GM12873 (cell line): ENCODE measurements around the gene ARHGEF33.

ENCODE experiments used
- CTCF ChIP-seq: IDR thresholded peaks from 2 replicates; pipeline ENCODE4 v1.5.1; 2012; ENCODE audit warnings: low read depth, mild to moderate bottlenecking, moderate library complexity, low read length, control low read depth; ENCODE audit not compliant: insufficient read depth; ENCODE audit errors: missing control alignments

ARHGEF33 gene

DNA sequence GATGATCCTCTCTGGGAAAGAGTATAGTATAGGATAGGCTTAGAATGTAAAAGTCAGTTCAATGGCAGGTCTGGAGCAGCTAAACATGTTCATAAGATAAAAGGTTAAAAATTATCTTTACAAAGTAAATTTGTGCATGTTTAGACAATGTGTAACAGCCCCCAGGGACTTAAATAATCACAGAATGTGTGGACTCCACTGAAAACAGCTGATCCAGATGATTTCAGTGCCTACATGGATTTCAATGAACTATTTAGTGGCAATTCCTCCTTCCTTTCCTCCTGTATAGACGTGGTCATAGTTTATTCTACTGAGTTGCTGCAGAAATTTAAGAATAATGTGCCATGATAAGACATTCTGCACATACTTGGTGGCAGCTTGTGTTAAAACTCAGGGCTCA lies 42.9 kb downstream of the ARHGEF33 start:
- no peak for TF ChIP-seq CTCF

- TF ChIP-seq CTCF, result no peak
Measured at GRCh38 chr2:38933653-38934052, 44.0 kb downstream of the ARHGEF33 start.

- no peak for TF ChIP-seq CTCF
Measured at GRCh38 chr2:38934742-38935141, 45.1 kb downstream of the ARHGEF33 start.

DNA sequence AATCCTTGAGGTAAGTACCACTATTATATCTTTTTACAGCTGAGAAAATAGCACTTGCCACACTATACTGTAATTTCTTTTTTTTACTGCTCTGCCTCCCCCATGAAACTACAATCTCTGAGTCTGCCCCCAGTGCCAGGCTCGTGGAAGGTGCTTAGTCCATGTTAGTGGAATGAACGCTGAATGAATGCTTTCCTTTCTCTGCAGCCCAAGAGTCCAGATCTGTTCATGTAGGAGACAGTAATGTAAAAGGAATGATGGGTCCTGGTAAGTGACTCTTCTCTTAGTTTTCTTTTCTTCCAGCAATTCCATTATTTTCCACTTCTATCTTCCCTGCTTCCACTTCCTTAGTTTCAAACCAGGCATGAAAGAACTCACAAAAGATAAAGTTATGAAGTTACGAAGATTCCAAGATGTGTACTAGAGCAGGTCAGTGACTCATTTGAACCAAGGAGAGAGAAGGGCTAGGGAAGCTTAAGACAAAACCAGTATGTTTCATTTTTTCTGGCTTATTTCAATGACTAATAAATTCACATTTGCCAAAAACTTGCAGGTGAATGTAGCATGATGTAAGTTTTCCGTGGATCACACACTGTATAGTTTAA lies 46.0 kb downstream of the ARHGEF33 start:
- TF ChIP-seq CTCF, result no peak

- TF ChIP-seq CTCF, result no peak
Measured at GRCh38 chr2:38937548-38937947, 47.9 kb downstream of the ARHGEF33 start.

DNA sequence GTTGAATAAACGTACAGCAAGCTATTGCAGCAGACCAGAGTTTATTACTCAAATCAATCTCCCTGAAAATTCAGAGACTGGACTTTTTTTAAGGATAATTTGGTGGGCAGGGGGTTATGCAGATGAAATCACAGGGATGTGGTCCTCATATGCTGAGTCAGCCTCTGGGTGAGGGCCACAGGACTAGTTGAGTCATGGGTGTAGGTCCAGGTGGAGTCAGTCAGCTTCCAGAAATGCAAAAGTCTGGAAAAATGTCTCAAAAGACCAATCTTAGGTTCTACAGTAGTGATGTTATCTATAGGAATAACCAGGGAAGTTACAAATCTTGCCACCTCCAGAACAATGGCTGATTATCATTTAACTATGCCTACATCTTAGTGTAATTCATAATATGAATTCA lies 51.1 kb downstream of the ARHGEF33 start:
- no peak for TF ChIP-seq CTCF

- TF ChIP-seq CTCF, result no peak
Measured at GRCh38 chr2:38943784-38944183, 54.1 kb downstream of the ARHGEF33 start.
